Activated B cell treated with CpG ODN at 0.5 μM for 24 hours (primary cell): ENCODE results near the gene KCNK3. TPM values are rescaled to one million over a fixed set of nuclear protein-coding genes. Genes with fewer than 3 reads are reported as not detected.
"Not testable (repeated sequence)": the region's sequence is repeated elsewhere in the genome, so short reads cannot be mapped to it uniquely, and the experiment has no call there.

Experiments
- ATAC-seq: fragments of 200-7000 bp; cut with Tn5 transposase; one replicate; pipeline ENCODE4 v1.10.0; 2021; ENCODE audit warnings: low read depth, mild to moderate bottlenecking, moderate library complexity
- CTCF ChIA-PET: fragments of 350-600 bp; sonication (Branson Sonifier 250); formaldehyde crosslinking; loops from one replicate; lab custom pipeline; 2021; ENCODE audit warnings: antibody characterized with exemption; lab: Charles Lee
- POLR2A ChIA-PET: fragments of 350-600 bp; sonication (Branson Sonifier 250); formaldehyde crosslinking; loops from one replicate; lab custom pipeline; 2021; ENCODE audit warnings: antibody characterized with exemption; lab: Charles Lee
- DNase-seq: peaks from one replicate; pipeline ENCODE4 v3.0.0; 2022
- H3K27ac Mint-ChIP-seq: one replicate; pipeline ENCODE4 v1.8.0; 2020; ENCODE audit warnings: mixed read lengths
- H3K27me3 Mint-ChIP-seq: one replicate; pipeline ENCODE4 v1.8.0; 2021; ENCODE audit warnings: mixed read lengths
- H3K36me3 Mint-ChIP-seq: one replicate; pipeline ENCODE4 v1.8.0; 2021; ENCODE audit warnings: low read depth, mixed read lengths
- H3K4me1 Mint-ChIP-seq: one replicate; pipeline ENCODE4 v1.8.0; 2021; ENCODE audit warnings: mixed read lengths
- H3K4me3 Mint-ChIP-seq: one replicate; pipeline ENCODE4 v1.8.0; 2020; ENCODE audit warnings: mild to moderate bottlenecking, mixed read lengths
- H3K9me3 Mint-ChIP-seq: one replicate; pipeline ENCODE4 v1.8.0; 2020; ENCODE audit warnings: mixed read lengths
- CTCF ChIP-seq: fragments of 200-600 bp; IDR thresholded peaks from one replicate; pipeline ENCODE4 v1.8.0; 2022; ENCODE audit warnings: antibody characterized with exemption, mild to moderate bottlenecking
- intact Hi-C: fragments of 100-400 bp; cut with micrococcal nuclease; formaldehyde crosslinking; loops from one replicate; pipeline ENCODE4 v1.15.1; 2024
- total RNA-seq: library from RNA; stranded (reverse); gene quantifications from 2 replicates; pipeline ENCODE4 v1.2.3, GENCODE V29; 2022

The KCNK3 gene
- total RNA-seq, 1 donor from 2014 or later: not detected

GRCh38 chr2:26758790-26759321 is 66.3 kb downstream of the KCNK3 start:
- CTCF ChIA-PET: no interaction called here
- DNase-seq (no peak), ATAC-seq (no peak)
- H3K27ac Mint-ChIP-seq: no peak overlapping the region
- POLR2A ChIA-PET: no interaction called here
- H3K27me3 Mint-ChIP-seq: no peaks in the 10 kb centered on the region
- H3K36me3 Mint-ChIP-seq: no peaks in the 10 kb centered on the region
- no peaks in the 10 kb centered on the region for H3K9me3 Mint-ChIP-seq
- no peak overlapping the region for H3K4me3 Mint-ChIP-seq
- TF ChIP-seq CTCF: no peak
- intact Hi-C loops: no loop called here
- H3K4me1 Mint-ChIP-seq: peaks cover 14% of the 10 kb centered on the region

GRCh38 chr2:26759845-26760244 is 67.3 kb downstream of the KCNK3 start:
- peaks cover 3% of the 10 kb centered on the region for H3K36me3 Mint-ChIP-seq
- ChIA-PET POLR2A (no interaction called here), CTCF (interaction anchor here (0.6 kb wide), 1 partner anchor 146 kb away, joined by 3 read pairs; no protein-coding TSS in a partner anchor)
- no peak for ATAC-seq
- no peaks in the 10 kb centered on the region for H3K27me3 Mint-ChIP-seq
- H3K9me3 Mint-ChIP-seq: no peaks in the 10 kb centered on the region
- no peak overlapping the region for H3K27ac Mint-ChIP-seq
- H3K4me3 Mint-ChIP-seq: no peak overlapping the region
- TF ChIP-seq CTCF: no peak
- no peak for DNase-seq
- H3K4me1 Mint-ChIP-seq: peaks cover 16% of the 10 kb centered on the region
- intact Hi-C loops: no loop called here

GRCh38 chr2:26760991-26761390 is 68.5 kb downstream of the KCNK3 start:
- H3K36me3 Mint-ChIP-seq, H3K9me3 Mint-ChIP-seq, DNase-seq, H3K27ac Mint-ChIP-seq, ATAC-seq, H3K27me3 Mint-ChIP-seq, CTCF ChIA-PET, H3K4me3 Mint-ChIP-seq, intact Hi-C loops, POLR2A ChIA-PET: not testable (repeated sequence)
- H3K4me1 Mint-ChIP-seq: peaks cover 21% of the 10 kb centered on the region

- H3K9me3 Mint-ChIP-seq: no peaks in the 10 kb centered on the region
- POLR2A ChIA-PET: interaction anchor here (0.6 kb wide), 1 partner anchor 1628 kb away, joined by 5 read pairs; no protein-coding TSS in a partner anchor
- TF ChIP-seq CTCF: no peak
- no peak overlapping the region for H3K27ac Mint-ChIP-seq
- H3K4me1 Mint-ChIP-seq: peaks cover 23% of the 10 kb centered on the region
- DNase-seq (no peak), ATAC-seq (no peak)
- H3K4me3 Mint-ChIP-seq: peak overlapping the region; percentile 93
- intact Hi-C loops: no loop called here
- H3K36me3 Mint-ChIP-seq: peaks cover 3% of the 10 kb centered on the region
- CTCF ChIA-PET: no interaction called here
- H3K27me3 Mint-ChIP-seq: no peaks in the 10 kb centered on the region
These were observed 70.5 kb downstream of the KCNK3 start for GRCh38 chr2:26763019-26763418.

- Mint-ChIP-seq H3K4me1 (peaks cover 23% of the 10 kb centered on the region), H3K4me3 (peak within 1 kb of the TSS; percentile 93), H3K27ac (peak within 1 kb of the TSS; percentile 88), H3K9me3 (no peaks in the 10 kb centered on the region), H3K36me3 (peaks cover 8% of the 10 kb centered on the region), H3K27me3 (no peaks in the 10 kb centered on the region)
- intact Hi-C loops: loop anchor here (1.0 kb wide), 1 partner anchor 21 kb away; no protein-coding TSS in a partner anchor
- peak; percentile 96 for ATAC-seq
- DNase-seq: peak; percentile 88
- POLR2A ChIA-PET: interaction anchor here (0.8 kb wide), 1 partner anchor 22 kb away, joined by 3 read pairs; no protein-coding TSS in a partner anchor
- CTCF ChIA-PET: no interaction called here
- no peak for TF ChIP-seq CTCF
These were observed 71.8 kb downstream of the KCNK3 start, which contains the start of gene SLC35F6 for GRCh38 chr2:26764078-26764887. Gene SLC35F6 (plus strand): TSS chr2:26764284. CDS start chr2:26764350, 66 bp downstream.
